ENCODE results near the gene IGFBP6. TPM values are rescaled to one million over a fixed set of nuclear protein-coding genes. Genes with fewer than 3 reads are reported as not detected.
"Not testable (repeated sequence)": the region's sequence is repeated elsewhere in the genome, so short reads cannot be mapped to it uniquely, and the experiment has no call there.

The IGFBP6 gene
- polyA plus RNA-seq, 3 donors from 2014 or later = 0.69 to 2.1 TPM; not detected in 1

GRCh38 chr12:53090105-53090504 is 7.4 kb upstream of the IGFBP6 start:
- Mint-ChIP-seq H3K27me3 (ENCODE audit: low read depth in 3 of 3) (peaks cover 3 to 14% (median 5%) of the 10 kb centered on the region in 3 donors), H3K4me3 (no peak overlapping the region), H3K4me1 (no peaks in the 10 kb centered on the region), H3K9me3 (no peaks in the 10 kb centered on the region), H3K36me3 (no peaks in the 10 kb centered on the region), H3K27ac (no peak overlapping the region)
- no peak for DNase-seq

- Mint-ChIP-seq H3K4me3 (no peak overlapping the region), H3K36me3 (no peaks in the 10 kb centered on the region), H3K4me1 (no peaks in the 10 kb centered on the region), H3K27ac (no peak overlapping the region), H3K9me3 (no peaks in the 10 kb centered on the region), H3K27me3 (ENCODE audit: low read depth in 3 of 3) (peaks cover 3 to 14% (median 6%) of the 10 kb centered on the region in 3 donors)
- no peak for DNase-seq
Measured at GRCh38 chr12:53090554-53090953, 6.9 kb upstream of the IGFBP6 start.

GRCh38 chr12:53091756-53092155 is 5.7 kb upstream of the IGFBP6 start:
- H3K27ac Mint-ChIP-seq = no peak overlapping the region
- H3K27me3 Mint-ChIP-seq (ENCODE audit: low read depth in 3 of 3) = peaks cover 3 to 16% (median 7%) of the 10 kb centered on the region in 3 donors
- H3K36me3 Mint-ChIP-seq = no peaks in the 10 kb centered on the region
- peaks cover 0 to under 1% of the 10 kb centered on the region in 2 donors for H3K4me1 Mint-ChIP-seq
- no peak for DNase-seq
- H3K9me3 Mint-ChIP-seq = no peaks in the 10 kb centered on the region
- no peak overlapping the region for H3K4me3 Mint-ChIP-seq

- no peak for DNase-seq
- Mint-ChIP-seq H3K36me3 (no peaks in the 10 kb centered on the region), H3K4me1 (peaks cover 13 to 17% of the 10 kb centered on the region in 2 donors), H3K27me3 (ENCODE audit: low read depth in 3 of 3) (peaks cover 6 to 10% (median 7%) of the 10 kb centered on the region in 3 donors), H3K9me3 (no peaks in the 10 kb centered on the region), H3K4me3 (no peak overlapping the region), H3K27ac (no peak overlapping the region)
Measured at GRCh38 chr12:53093777-53094393, 3.6 kb upstream of the IGFBP6 start.

- H3K27me3 Mint-ChIP-seq (ENCODE audit: low read depth in 3 of 3) = peaks cover 7 to 10% (median 8%) of the 10 kb centered on the region in 3 donors
- no peaks in the 10 kb centered on the region for H3K36me3 Mint-ChIP-seq
- H3K4me1 Mint-ChIP-seq = peaks cover 18 to 22% of the 10 kb centered on the region in 2 donors
- no peaks in the 10 kb centered on the region for H3K9me3 Mint-ChIP-seq
- DNase-seq = no peak
- no peak overlapping the region for H3K27ac Mint-ChIP-seq
- no peak overlapping the region for H3K4me3 Mint-ChIP-seq
Measured at GRCh38 chr12:53094394-53094787, 3.1 kb upstream of the IGFBP6 start.

GRCh38 chr12:53094796-53095595 is 2.5 kb upstream of the IGFBP6 start:
- not testable (repeated sequence) for H3K9me3 Mint-ChIP-seq; H3K27me3 Mint-ChIP-seq (ENCODE audit: low read depth in 3 of 3); DNase-seq; H3K27ac Mint-ChIP-seq; H3K36me3 Mint-ChIP-seq
- Mint-ChIP-seq H3K4me3 (peak overlapping the region in 1 of 5 donors; percentile 63), H3K4me1 (peaks cover 19 to 25% of the 10 kb centered on the region in 2 donors)

- not testable (repeated sequence) for H3K27ac Mint-ChIP-seq; H3K36me3 Mint-ChIP-seq; H3K27me3 Mint-ChIP-seq (ENCODE audit: low read depth in 3 of 3); H3K9me3 Mint-ChIP-seq; DNase-seq
- H3K4me3 Mint-ChIP-seq = peak overlapping the region in 1 of 5 donors; percentile 63
- H3K4me1 Mint-ChIP-seq = peaks cover 19 to 25% of the 10 kb centered on the region in 2 donors
Measured at GRCh38 chr12:53095596-53095895, 1.9 kb upstream of the IGFBP6 start.

GRCh38 chr12:53096089-53096741 is 1.3 kb upstream of the IGFBP6 start:
- no peak for DNase-seq
- H3K9me3 Mint-ChIP-seq = no peaks in the 10 kb centered on the region
- peak overlapping the region in 2 of 5 donors; percentile 3 to 80 for H3K4me3 Mint-ChIP-seq
- H3K27ac Mint-ChIP-seq = no peak overlapping the region
- H3K4me1 Mint-ChIP-seq = peaks cover 19 to 25% of the 10 kb centered on the region in 2 donors
- no peaks in the 10 kb centered on the region for H3K36me3 Mint-ChIP-seq
- H3K27me3 Mint-ChIP-seq (ENCODE audit: low read depth in 3 of 3) = peaks cover 6 to 10% (median 7%) of the 10 kb centered on the region in 3 donors

- H3K9me3 Mint-ChIP-seq = no peaks in the 10 kb centered on the region
Measured at GRCh38 chr12:53096759-53097158, 708 bp upstream of the IGFBP6 start.

GRCh38 chr12:53097207-53097563 is 282 bp upstream of the IGFBP6 start:
- Mint-ChIP-seq H3K27me3 (ENCODE audit: low read depth in 3 of 3) (peaks cover 6 to 7% (median 7%) of the 10 kb centered on the region in 3 donors), H3K27ac (peak overlapping the region in 1 of 6 donors; percentile 62), H3K36me3 (no peaks in the 10 kb centered on the region), H3K4me3 (peak overlapping the region; percentile 70 to 82 (median 76)), H3K9me3 (no peaks in the 10 kb centered on the region), H3K4me1 (peaks cover 20 to 26% of the 10 kb centered on the region in 2 donors)
- no peak for DNase-seq

More at GRCh38 chr12:53096759-53097158, 708 bp upstream of the IGFBP6 start:
- Mint-ChIP-seq H3K36me3 (no peaks in the 10 kb centered on the region), H3K27me3 (ENCODE audit: low read depth in 3 of 3) (peaks cover 6 to 7% (median 7%) of the 10 kb centered on the region in 3 donors), H3K4me1 (peaks cover 19 to 25% of the 10 kb centered on the region in 2 donors), H3K4me3 (peak overlapping the region; percentile 70 to 82 (median 76)), H3K27ac (peak overlapping the region in 1 of 6 donors; percentile 62)
- no peak for DNase-seq

GRCh38 chr12:53098354-53098981 is 1.0 kb downstream of the IGFBP6 start:
- Mint-ChIP-seq H3K36me3 (no peaks in the 10 kb centered on the region), H3K27ac (peak overlapping the region in 4 of 6 donors; percentile 34 to 72 (median 42)), H3K27me3 (ENCODE audit: low read depth in 3 of 3) (peaks cover 6 to 7% (median 7%) of the 10 kb centered on the region in 3 donors), H3K4me3 (peak overlapping the region; percentile 57 to 85 (median 81)), H3K4me1 (peaks cover 30 to 38% of the 10 kb centered on the region in 2 donors), H3K9me3 (no peaks in the 10 kb centered on the region)
- DNase-seq = no peak

GRCh38 chr12:53099071-53099882 is 1.8 kb downstream of the IGFBP6 start:
- peak; percentile 78 to 82 (median 81) for DNase-seq
- Mint-ChIP-seq H3K4me3 (peak overlapping the region in 4 of 5 donors; percentile 30 to 60 (median 50)), H3K27me3 (ENCODE audit: low read depth in 3 of 3) (peaks cover 3 to 5% (median 5%) of the 10 kb centered on the region in 3 donors), H3K36me3 (no peaks in the 10 kb centered on the region), H3K4me1 (peaks cover 34 to 46% of the 10 kb centered on the region in 2 donors), H3K9me3 (no peaks in the 10 kb centered on the region), H3K27ac (peak overlapping the region in 1 of 6 donors; percentile 34)

All from immature natural killer cell (primary cell).